HFFc6 (cell line): Measurements from ENCODE around the gene KISS1R. TPM values are rescaled to one million over a fixed set of nuclear protein-coding genes. Genes with fewer than 3 reads are reported as not detected.

ENCODE experiments used
- DNase-seq: peaks from one replicate; pipeline ENCODE4 v3.0.0-alpha.2; 2018
- H3K27ac Mint-ChIP-seq: 2 replicates; pipeline ENCODE4 v1.8.0; 2020; ENCODE audit warnings: mild to moderate bottlenecking, mixed read lengths
- H3K27me3 Mint-ChIP-seq: 2 replicates; pipeline ENCODE4 v1.8.0; 2021; ENCODE audit warnings: mild to moderate bottlenecking, moderate library complexity, mixed read lengths; ENCODE audit not compliant: insufficient read depth
- H3K36me3 Mint-ChIP-seq: 2 replicates; pipeline ENCODE4 v1.8.0; 2021; ENCODE audit warnings: low read depth, mixed read lengths
- H3K4me1 Mint-ChIP-seq: 2 replicates; pipeline ENCODE4 v1.8.0; 2020; ENCODE audit warnings: low read depth, mixed read lengths
- H3K4me3 Mint-ChIP-seq: 2 replicates; pipeline ENCODE4 v1.8.0; 2020; ENCODE audit warnings: mild to moderate bottlenecking, moderate library complexity, mixed read lengths
- H3K9me3 Mint-ChIP-seq: 2 replicates; pipeline ENCODE4 v1.8.0; 2020; ENCODE audit warnings: mild to moderate bottlenecking, mixed read lengths
- CTCF ChIP-seq: fragments of 200-600 bp; sonication (generic); IDR thresholded peaks from 2 replicates; pipeline ENCODE4 v1.5.0; 2021; ENCODE audit warnings: antibody characterized with exemption, mild to moderate bottlenecking
- total RNA-seq, 6 experiments: library from RNA; stranded (reverse); fragmentation: NEBNext Ultra II Directional; extraction: Animal tissue kit (Norgen Biotek cat#: 25700); gene quantifications; 2 replicates in 1 of 6; 3 replicates in 5 of 6; pipeline ENCODE4 v1.2.3, GENCODE V29; 2021

The KISS1R gene
- total RNA-seq, 6 experiments from 2014 or later, result not detected

GRCh38 chr19:924553-925086, 7.5 kb downstream of the KISS1R start:
- Mint-ChIP-seq H3K27ac (peak overlapping the region; percentile 63; the same call in 1 of the 2 replicates), H3K4me1 (peaks cover 10% of the 10 kb centered on the region; the same call in 1 of the 2 replicates), H3K36me3 (no peaks in the 10 kb centered on the region), H3K27me3 (peaks cover 13% of the 10 kb centered on the region), H3K9me3 (no peaks in the 10 kb centered on the region), H3K4me3 (peak overlapping the region; percentile 86)
- DNase-seq, result no peak
- no peak for TF ChIP-seq CTCF

- Mint-ChIP-seq H3K27ac (peak overlapping the region; percentile 68), H3K36me3 (no peaks in the 10 kb centered on the region; the same call in 1 of the 2 replicates), H3K27me3 (peaks cover 13% of the 10 kb centered on the region), H3K9me3 (no peaks in the 10 kb centered on the region), H3K4me1 (peaks cover 10% of the 10 kb centered on the region; the same call in 1 of the 2 replicates), H3K4me3 (peak overlapping the region; percentile 86)
- peak; percentile 39 for DNase-seq
- no peak for TF ChIP-seq CTCF
Observed at GRCh38 chr19:925087-925525, 8.0 kb downstream of the KISS1R start.

GRCh38 chr19:925526-926322, 8.6 kb downstream of the KISS1R start, which contains the start of gene ARID3A:
Gene ARID3A, plus strand, starts transcription at chr19:926035. Its CDS starts 3,494 bp downstream, at chr19:929529.
- Mint-ChIP-seq H3K36me3 (no peaks in the 10 kb centered on the region; the same call in 1 of the 2 replicates), H3K27ac (peak within 1 kb of the TSS; percentile 68), H3K9me3 (no peaks in the 10 kb centered on the region), H3K4me3 (peak within 1 kb of the TSS; percentile 87), H3K27me3 (peaks cover 11% of the 10 kb centered on the region), H3K4me1 (peaks cover 10% of the 10 kb centered on the region; the same call in 1 of the 2 replicates)
- TF ChIP-seq CTCF, result no peak; the same call in 1 of the 2 replicates
- peak; percentile 78 for DNase-seq

- Mint-ChIP-seq H3K4me3 (peak overlapping the region; percentile 87), H3K27me3 (peaks cover 6% of the 10 kb centered on the region), H3K9me3 (no peaks in the 10 kb centered on the region), H3K4me1 (peaks cover 8% of the 10 kb centered on the region; the same call in 1 of the 2 replicates), H3K36me3 (no peaks in the 10 kb centered on the region; the same call in 1 of the 2 replicates), H3K27ac (no peak overlapping the region)
- TF ChIP-seq CTCF, result no peak
- DNase-seq, result no peak
Observed at GRCh38 chr19:926323-926588, 9.1 kb downstream of the KISS1R start.

- Mint-ChIP-seq H3K9me3 (no peaks in the 10 kb centered on the region), H3K4me1 (peaks cover 3% of the 10 kb centered on the region; the same call in 1 of the 2 replicates), H3K27me3 (peaks cover 4% of the 10 kb centered on the region), H3K27ac (peak overlapping the region; percentile 66), H3K4me3 (peak overlapping the region; percentile 87), H3K36me3 (peaks cover 2% of the 10 kb centered on the region; the same call in 1 of the 2 replicates)
- no peak for DNase-seq
- TF ChIP-seq CTCF, result no peak
Observed at GRCh38 chr19:926589-927350, 9.6 kb downstream of the KISS1R start.
